OCI-M2 (cell line): ENCODE measurements around the gene SIX2.

Experiments used
- DNase-seq: peaks from one replicate; lab custom pipeline; 2025; ENCODE audit not compliant: unreplicated experiment; lab: John Stamatoyannopoulos, UW

Gene SIX2

GRCh38 chr2:44967727-44968432 is 41.4 kb downstream of the SIX2 start:
- no peak for DNase-seq

- no peak for DNase-seq
Measured at GRCh38 chr2:44967056-44967455, 42.2 kb downstream of the SIX2 start.

DNA sequence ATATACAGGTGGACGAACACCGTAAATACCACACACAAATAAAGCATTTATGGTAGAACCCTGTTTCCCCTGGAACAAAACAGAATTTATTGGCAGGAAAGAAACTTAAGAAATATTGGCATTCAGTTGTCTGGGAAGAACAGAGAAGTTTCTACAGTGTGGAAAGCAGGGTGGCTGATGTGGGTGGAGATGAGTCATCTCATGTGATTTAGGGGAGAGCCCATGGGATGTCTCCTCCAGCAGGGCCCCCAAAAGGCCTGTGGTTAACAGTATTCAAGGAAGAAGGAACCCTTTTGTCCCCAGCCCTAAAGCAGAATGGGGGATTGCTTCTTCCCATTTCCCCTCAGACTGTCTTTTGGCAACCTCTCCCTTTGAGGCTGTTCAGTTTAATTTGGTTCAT is 43.6 kb downstream of the SIX2 start:
- DNase-seq, result no peak

GRCh38 chr2:44964752-44965236 is 44.5 kb downstream of the SIX2 start:
- no peak for DNase-seq

- no peak for DNase-seq
Measured at GRCh38 chr2:44962176-44962695, 47.0 kb downstream of the SIX2 start.

GRCh38 chr2:44960871-44961270 is 48.4 kb downstream of the SIX2 start:
- DNase-seq, result no peak

GRCh38 chr2:44959855-44960254 is 49.4 kb downstream of the SIX2 start:
- no peak for DNase-seq

GRCh38 chr2:44957656-44958327 is 51.5 kb downstream of the SIX2 start:
- no peak for DNase-seq

DNA sequence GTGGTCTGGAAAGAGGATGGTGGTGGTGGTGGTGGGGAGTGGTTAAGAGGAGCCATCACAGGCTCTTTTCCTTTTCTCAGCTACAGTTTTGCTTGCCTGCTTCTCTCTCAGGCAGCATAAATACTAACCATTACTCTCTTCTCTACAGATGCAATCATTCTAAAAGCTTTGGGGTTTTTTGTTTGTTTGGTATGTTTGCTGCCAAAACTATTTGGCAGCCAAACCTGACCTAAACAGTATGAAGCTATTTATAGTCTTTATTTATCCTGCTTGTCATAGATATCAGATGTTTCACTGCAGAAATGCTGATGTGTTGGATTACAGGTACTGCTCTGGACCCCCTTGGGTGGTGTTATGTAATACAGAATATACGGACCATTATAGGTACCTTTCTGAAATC is 52.4 kb downstream of the SIX2 start:
- DNase-seq, result no peak

DNA sequence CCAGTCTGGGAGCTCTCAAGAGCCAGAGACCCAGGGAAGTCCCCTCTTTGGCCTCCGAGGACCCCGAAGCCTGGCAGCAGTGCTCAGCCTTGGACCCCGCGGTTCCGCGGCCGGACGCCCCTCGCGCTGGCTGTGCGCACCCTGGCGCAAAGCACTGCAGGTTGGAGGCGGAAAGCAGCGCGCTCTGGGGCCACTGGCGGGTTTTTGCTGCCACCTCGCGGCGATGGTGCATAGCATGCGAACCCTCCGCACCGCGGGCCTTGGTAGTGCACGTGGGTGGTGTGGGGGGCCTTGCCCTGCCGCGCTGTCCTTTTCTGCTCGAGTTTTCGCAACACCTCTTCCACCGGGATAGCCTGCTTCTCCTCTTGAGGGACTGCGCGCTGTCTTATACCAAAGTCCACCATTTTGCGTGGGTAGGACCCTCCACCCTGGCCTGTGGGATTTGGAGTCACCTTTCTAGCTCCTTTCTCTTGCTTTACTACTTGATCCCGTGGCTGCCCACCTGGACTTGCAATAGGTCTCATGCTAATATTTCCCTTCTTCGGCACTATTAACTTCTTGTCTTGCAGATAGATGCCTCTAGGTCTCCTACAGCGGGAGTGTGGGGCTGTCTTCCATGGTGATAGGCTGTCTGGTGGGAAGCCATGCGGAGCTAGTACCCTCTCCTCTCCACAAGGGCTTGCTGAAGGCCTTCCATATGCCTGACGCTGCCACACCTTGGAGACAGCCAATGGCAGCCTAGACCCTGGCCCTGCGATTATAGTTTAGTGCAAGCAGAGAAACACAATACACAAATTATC is 53.5 kb downstream of the SIX2 start:
- DNase-seq, result no peak
